GM15510 (cell line): Measurements from ENCODE around the gene ENKUR.

Source experiments
- POLR2A ChIP-seq: IDR thresholded peaks from 3 replicates; pipeline ENCODE4 v1.6.1; 2011; ENCODE audit warnings: borderline replicate concordance; ENCODE audit not compliant: insufficient read length; ENCODE audit errors: extremely low read depth

Gene ENKUR

DNA sequence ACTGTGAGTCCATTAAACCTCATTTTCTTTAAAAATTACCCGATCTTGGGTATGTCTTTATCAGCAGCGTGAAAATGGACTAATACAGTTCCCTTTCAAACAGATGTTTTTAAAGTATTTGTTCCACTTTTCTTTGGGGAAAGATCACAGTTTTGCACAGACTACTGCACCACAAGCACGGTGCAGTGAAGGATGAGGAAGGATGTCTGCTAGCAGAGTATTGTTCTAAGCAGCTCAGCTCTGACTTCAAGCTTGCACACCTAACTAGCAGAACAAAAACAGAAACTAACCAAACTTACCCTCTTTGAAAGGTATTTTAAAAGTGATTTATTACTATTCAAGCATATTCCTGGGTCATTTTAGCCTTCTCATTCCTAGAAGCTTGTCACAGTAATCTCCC lies 20.4 kb upstream of the ENKUR start:
- no peak for TF ChIP-seq POLR2A

GRCh38 chr10:25029519-25029918 lies 13.6 kb upstream of the ENKUR start:
- no peak for TF ChIP-seq POLR2A

GRCh38 chr10:25028711-25029110 lies 12.8 kb upstream of the ENKUR start:
- TF ChIP-seq POLR2A: no peak

DNA sequence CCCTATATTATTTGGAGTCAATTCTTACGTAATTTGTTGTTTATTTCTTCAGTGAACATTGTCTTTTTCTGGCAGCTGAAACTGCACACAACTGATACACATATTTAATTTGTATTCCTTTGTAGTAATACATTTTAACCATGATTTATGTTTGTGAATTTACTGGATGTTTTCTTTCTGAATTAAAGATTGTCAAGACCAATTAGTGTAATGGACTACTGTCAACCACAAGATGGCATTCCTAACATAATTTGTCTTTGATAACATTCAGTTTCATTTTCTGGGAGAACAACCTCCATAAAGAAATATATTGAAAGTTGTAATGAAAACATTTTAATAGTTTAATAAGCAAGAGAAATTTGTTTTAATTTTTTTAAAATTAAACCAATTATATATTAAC lies 10.5 kb upstream of the ENKUR start:
- TF ChIP-seq POLR2A: no peak

- no peak for TF ChIP-seq POLR2A
Measured at GRCh38 chr10:25024528-25024927, 8.6 kb upstream of the ENKUR start.

DNA sequence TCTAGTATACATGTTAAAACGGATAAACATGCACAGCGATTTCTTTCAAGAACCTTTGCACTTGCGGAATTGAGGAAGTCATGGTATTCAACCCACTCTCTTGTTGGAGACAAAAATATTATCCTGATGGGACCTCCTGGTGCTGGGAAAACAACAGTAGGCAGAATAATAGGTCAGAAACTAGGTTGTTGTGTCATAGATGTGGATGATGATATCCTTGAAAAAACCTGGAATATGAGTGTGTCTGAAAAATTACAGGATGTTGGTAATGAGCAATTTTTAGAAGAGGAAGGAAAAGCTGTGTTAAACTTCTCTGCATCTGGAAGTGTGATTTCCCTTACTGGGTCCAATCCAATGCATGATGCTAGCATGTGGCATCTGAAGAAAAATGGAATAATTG lies 7.3 kb upstream of the ENKUR start:
- TF ChIP-seq POLR2A: no peak

DNA sequence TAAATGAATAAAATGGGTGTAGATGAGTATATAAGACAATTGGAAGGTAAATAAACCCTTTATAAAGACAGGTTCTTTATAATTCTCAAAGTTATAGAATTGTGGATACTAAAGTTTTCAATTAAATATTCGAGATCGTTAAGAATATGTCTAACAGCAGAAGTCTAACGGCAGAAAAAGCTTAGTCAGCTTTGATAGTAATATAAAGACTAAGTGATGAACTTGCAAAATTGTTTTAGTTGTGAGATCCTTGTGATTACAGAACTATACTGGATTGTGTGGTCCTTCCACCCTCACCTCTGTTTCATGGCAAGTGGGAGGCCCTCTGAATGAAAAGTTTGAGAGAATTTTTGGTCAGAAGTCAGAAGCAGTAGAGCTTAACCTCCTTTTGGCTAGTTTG lies 2.7 kb upstream of the ENKUR start:
- TF ChIP-seq POLR2A: no peak

DNA sequence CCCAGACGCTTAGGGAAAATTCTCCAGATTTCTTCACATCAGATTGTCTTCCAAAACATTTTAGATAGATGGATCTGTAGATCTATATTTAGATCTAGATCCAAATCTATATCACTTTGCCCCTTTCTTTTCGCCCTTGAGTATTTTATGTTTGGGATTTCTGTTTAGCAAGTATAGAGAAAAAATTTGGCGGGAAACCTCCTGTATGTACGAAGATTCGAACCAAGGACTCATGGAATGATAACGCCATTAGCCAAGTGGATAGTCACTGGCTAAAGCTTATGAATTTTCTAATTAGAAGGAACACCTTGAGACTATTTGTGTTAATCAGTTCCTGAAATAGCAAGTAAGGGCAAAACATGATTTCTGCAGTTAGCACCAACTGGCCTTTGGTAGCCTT lies 1.7 kb upstream of the ENKUR start:
- no peak for TF ChIP-seq POLR2A

GRCh38 chr10:25017154-25017590 lies 1.2 kb upstream of the ENKUR start:
- no peak for TF ChIP-seq POLR2A

DNA sequence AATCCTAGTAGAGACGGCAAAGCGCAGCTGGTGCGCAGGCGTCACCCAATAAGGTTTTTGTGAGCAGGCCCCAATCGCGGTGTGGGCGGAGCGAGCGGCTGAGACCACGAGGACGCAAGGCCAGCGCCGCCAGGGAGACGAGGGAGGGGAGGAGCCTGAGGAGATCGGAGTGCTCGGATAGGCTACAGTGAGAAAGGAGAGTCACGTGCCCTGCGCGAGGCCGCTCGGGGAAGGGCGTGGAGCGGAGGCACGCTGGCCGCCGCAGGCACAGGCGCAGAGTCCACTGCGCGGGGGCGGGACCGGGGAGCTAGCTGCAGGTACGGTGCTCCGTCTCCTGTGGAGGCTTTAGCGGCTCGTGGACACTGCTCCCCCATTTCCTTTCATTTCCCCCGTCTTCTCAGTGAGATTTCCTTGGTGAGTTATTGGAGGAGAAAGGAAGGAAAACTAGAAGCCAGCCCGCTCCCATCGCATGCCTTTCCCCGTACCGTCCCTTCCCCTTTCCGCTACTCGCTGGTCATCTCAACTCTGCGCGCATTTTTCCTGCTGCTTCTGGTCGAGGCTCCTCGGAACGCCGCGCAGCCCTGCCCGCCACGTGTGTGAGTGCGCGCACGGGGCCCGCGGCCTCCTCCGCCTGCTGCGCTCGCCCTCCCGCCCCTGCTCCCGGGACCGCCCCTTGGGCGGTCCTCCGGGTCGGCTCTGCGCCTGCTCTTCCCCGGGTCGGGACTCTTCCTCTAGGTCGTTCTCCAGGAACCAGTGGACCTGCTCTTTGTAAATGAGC lies 607 bp upstream of the ENKUR start, which contains the start of gene THNSL1:
THNSL1 (plus strand) TSS at position 237 of the 778 bp plus-strand sequence. CDS start 6,612 bp downstream, outside the sequence.
- TF ChIP-seq POLR2A: peak; percentile 85

- no peak for TF ChIP-seq POLR2A
Measured at GRCh38 chr10:25014579-25014978, 1.4 kb downstream of the ENKUR start.

DNA sequence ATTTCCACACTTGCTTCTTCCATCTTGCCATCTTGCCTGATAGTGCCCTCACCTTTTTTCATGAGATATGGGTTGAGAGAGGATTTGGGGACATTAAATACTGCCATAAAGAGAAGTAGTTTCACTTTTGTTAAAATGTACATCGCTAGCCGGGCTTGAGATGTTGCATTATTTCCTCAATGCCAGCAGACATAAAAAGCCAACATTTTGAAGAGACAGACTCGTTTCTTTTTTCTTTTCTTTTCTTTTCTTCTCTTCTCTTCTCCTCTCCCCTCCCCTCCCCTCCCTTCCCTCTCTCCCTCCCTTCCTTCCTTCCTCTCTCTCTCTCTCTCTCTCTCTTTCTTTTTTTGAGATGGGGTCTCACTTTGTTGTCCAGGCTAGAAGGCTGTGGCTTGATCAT lies 17.9 kb downstream of the ENKUR start:
- no peak for TF ChIP-seq POLR2A

DNA sequence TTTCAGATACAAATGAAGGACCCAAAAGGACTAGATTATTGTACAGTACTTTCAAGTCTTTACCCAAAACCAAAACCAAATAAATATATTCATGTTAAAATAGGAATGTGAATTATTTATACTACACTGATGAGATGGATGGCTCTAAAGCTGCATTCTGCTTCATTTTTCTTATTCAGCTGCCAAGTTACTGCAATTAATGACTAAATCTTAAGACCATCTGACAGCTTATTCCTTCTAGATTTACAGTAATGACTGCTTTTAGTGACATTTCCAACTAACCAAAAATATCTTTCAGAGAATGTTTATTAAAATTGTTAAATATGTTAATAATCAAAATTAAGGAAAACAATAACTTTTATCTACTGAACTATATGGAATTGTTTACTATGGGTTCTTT lies 20.9 kb downstream of the ENKUR start:
- TF ChIP-seq POLR2A: no peak

- no peak for TF ChIP-seq POLR2A
Measured at GRCh38 chr10:24993237-24993958, 22.6 kb downstream of the ENKUR start.

- no peak for TF ChIP-seq POLR2A
Measured at GRCh38 chr10:24992512-24993133, 23.3 kb downstream of the ENKUR start.
